GM19043 (cell line): Measurements from ENCODE around the gene PRRT3.

ENCODE experiments used
- ATAC-seq: cut with Tn5 transposase; IDR thresholded peaks from one replicate; pipeline ENCODE4 v1.9.1; 2021; ENCODE audit warnings: low read depth; ENCODE audit not compliant: unreplicated experiment

The PRRT3 gene

DNA sequence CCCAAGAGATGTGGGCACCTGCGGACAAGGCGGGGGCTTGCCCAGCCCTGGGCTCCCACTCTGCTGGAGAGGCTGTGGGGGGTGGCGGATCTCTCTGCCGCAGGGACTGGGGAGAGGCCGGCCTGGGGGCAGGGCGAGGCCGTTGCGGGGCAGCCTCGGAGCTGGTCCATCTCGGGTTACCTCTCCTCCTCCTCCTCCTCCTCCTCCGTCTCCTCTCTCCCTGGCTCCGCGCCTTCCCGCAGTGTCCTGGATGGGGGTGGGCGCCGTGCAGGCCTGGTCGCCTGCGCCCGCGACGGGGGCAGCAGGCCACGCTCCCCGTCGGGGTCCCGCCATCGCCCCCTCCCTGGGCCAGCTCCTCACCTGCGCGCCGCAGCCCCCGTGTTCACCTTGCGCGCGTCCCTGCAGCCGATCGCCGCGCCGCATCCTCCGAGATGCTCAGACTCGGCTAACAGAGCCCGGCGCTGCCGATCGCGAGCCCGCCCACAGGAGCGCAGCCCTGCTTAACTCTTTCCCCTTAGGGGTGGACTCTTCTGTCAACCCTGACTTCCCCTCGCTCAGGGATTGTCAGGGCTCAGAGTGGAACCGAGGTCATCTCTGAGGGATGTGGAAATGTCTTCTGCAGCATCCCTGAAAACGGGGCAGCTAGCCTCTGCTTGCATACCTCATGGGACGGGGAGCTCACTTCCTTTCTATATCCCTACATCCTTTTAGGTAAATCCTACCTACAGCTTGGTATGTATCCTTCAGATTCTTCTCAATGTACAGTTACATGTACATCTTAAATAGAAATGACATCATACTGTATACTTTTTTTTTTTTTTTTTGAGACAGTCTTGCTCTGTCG lies at the start of gene PRRT3:
Gene PRRT3 (minus strand): TSS at position 447 of the 844 bp plus-strand sequence. CDS start 2,293 bp downstream, outside the sequence.
- ATAC-seq, result peak; percentile 77

GRCh38 chr3:10000686-10001085 lies 48.5 kb upstream of the PRRT3 start:
- no peak for ATAC-seq

GRCh38 chr3:9994086-9994844 lies 42.1 kb upstream of the PRRT3 start:
- ATAC-seq, result no peak

DNA sequence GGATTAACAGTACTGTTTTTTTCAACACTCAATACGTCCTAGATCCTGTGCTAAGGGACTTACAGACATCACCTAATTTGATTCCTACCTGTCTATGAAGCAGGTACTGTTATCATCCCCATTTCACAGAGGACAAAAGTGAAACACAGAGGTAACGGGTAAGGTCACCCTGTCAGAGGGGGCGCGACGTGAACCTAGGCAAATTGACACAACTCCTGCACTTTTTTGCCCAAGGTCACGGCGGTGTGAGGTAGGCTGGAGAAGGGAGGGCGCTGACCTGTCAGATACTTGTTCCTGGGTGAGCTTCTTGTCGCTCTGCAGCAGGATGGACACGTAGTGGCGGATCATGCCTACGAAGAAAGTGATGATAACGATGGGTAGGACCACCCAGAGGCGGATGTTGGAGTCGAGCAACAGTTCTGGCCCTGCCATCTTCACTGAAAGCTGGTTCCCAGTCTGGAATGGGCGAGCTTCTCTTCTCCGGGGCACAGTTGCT lies 34.1 kb upstream of the PRRT3 start:
- ATAC-seq, result peak; percentile 25

DNA sequence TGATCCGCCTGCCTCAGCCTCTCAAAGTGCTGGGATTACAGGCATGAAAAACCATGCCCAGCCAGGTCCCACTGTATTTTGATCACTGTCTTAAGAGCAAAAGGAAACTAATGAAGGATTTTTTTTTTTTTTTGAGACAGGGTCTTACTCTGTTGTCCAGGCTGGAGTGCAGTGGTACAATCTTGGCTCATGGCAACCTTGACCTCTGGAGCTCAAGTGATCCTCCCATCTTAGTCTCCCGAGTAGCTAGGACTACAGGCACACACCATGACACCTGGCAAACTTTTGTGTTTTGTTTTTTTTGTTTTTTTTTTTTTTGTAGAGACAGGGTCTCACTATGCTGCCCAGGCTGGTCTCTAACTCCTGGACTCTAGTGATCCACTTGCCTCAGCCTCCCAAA lies 28.0 kb upstream of the PRRT3 start:
- ATAC-seq, result no peak

GRCh38 chr3:9978710-9979305 lies 26.6 kb upstream of the PRRT3 start:
- no peak for ATAC-seq

DNA sequence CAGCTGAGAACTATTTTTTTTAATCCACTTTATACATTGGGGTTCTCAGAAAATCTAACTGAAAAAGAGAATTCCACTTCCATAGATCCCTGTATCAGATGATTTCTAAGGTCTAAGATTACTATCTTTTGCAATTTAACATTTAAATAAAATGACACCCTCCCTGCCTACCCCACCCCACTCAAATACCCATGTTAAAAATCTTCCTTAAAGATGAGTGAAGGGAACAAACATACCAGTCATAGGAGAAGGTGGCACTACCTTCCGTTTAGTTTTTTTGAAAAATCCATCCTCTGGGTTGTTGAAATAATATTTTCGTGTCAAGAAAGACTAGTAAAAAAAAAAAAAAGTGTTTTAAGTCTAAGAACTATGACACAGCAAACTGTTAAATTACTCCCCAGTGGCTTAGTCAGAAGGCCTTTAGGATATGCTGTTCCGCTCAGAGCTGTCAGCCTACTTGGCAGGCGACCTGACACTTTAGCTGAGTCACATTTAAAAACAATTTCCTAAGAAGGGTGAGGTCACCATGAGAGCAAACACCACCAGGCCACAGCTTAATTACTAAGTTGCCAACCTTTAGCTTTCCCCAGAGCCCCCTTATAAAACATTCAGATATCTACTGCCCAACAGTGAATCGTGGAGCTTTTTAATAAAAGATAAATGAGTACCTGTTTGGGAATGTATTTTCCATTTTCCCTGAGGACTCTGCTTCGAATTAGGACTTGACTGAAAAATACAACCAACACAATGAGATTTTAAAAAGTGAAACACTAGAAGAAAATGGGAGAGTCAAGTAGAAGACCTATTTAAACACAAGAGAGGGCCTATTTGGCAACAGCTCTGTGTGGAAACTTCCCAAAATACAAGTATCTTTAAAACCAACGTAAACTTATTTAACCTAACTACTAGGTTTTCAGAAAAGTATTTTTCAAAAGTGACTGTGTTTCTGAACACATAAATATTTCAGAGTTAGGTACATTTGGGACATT lies 24.8 kb upstream of the PRRT3 start:
- no peak for ATAC-seq

DNA sequence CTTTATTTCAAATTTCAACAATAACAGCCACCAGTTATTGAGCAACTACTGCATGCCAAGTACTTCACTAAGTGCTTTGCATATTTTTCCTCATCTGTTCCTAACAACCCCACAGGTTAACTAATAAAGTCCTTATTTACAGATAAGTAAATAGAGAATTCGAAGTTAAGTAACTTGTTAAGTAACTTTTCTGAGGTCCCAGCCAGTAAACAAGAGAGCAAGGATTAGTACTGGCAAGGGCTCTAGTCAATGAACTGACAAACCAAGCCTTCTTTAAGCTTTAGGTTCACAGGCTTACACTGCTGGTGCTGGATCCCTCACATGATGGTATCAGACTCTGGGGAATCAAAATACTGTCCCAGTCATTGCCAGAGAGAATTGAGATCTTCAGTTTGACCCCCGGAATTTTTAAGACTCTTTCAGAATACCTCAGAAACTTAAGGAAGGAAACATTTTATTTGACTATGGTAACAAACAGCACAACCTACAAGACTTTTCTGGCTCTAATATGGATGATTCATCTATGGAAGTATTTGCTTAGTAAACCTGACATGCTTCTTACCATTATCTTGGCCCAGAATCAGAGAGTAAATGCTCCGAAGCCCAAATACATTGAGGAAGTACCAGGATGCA lies 17.9 kb upstream of the PRRT3 start:
- ATAC-seq, result no peak

DNA sequence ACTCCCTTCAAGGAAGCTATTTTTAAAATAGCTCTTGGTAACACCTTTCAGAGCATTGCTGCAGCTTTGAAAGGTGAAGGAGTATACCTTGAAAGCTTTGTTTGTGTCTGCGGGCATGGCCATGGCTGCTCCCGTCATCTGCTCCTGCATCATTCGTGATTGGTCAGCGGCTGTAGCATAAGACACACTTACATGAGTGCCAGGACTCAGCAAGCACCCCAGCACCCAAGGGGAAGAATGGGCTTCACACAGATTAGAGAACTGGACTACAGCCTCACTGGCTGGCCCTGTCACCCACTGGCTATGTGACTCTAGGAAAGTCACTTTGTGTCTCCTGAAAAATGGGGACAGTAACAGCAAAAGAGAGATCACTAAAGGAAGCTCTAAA lies 17.4 kb upstream of the PRRT3 start:
- ATAC-seq, result no peak

GRCh38 chr3:9966841-9967240 lies 14.6 kb upstream of the PRRT3 start:
- ATAC-seq, result no peak

- no peak for ATAC-seq
Observed at GRCh38 chr3:9965200-9965875, 13.1 kb upstream of the PRRT3 start.

- no peak for ATAC-seq
Observed at GRCh38 chr3:9957214-9957613, 5.0 kb upstream of the PRRT3 start.

- no peak for ATAC-seq
Observed at GRCh38 chr3:9955611-9956352, 3.6 kb upstream of the PRRT3 start.

GRCh38 chr3:9955067-9955502 lies 2.9 kb upstream of the PRRT3 start:
- no peak for ATAC-seq

GRCh38 chr3:9951598-9951961 lies 628 bp downstream of the PRRT3 start:
- no peak for ATAC-seq

DNA sequence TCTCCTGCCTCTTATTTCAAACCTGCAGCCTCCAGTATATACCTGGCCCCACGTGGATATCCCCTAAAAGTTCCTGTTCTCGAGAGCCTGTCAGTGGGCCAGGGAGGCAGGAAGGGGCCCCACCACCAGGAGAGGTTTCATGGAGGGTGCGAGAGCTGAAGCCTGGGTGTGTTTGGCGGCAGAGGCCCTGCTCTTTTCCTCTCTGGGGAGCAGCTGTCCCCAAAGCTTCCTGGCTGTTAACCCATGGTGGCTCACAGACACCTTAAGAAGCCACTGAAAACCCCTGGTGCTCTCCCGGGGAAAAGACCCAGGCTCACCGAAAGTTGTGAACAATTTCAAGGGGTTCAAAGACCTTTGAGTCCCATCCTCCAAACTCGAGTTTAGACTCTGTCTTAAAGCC lies 1.1 kb downstream of the PRRT3 start:
- no peak for ATAC-seq

DNA sequence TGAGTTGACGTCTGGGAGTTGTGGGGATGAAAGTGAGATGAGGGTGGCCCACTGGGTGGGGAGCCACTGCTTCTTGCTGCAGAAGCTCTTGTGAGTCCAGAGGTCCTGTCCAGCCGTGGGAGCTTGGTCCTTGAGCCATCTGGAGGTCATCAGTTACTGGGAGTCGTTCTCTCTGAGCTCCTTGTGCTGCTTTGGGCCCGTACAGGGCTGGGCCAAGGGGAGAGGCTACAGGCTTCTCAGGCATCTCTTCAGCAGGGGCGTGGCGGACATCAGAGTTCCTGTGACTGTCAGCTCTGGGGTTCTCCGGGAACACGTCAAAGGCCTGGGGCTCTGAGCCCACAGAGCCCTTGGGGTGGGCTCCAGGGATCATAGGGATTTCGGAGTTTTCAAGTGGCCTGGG lies 2.6 kb downstream of the PRRT3 start:
- ATAC-seq, result no peak

GRCh38 chr3:9949115-9949514 lies 3.1 kb downstream of the PRRT3 start:
- no peak for ATAC-seq
